Measurements from ENCODE around the gene CRY1.
A peak's percentile ranks its signal among the peaks of the same experiment; 100 is the strongest.

CRY1 gene

DNA sequence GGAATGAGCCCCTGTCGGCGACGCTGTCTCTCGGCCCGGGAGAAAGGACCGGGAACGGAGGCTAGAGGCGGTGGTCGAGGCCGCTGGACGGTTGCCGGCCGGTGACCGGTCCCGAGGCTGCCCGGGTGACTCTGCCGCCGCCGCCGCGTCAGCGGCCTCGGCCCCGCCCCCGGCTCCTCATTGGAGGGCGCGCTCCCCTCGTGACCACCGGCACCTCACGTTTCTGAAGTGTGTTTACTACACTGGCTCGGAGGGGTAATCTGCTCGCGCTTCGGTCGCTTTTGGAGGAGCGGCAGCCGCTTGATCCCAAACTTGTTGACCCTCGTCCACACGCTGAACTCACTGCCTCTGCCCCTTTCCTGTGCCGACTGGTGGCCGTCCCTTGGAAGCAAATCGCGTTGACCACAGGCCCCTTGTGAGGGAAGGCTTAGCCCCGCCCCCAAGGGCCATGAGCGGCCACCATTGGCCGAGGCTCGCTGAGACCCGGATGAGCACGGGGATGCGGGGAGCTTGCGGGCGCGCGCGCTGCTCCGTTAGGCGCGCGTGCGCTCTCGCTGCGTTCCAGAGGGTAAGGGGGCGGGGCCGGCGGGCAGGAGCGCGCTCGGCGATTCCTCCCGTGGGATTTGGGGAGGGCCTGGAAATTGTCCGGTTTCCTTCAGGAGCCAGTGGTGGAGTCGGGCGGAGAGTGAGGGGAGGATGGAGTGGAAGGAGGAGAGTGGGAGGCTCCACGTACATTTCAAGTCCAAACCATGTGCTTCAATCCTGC, at the start of gene CRY1:
Gene CRY1 (minus strand): TSS at position 133 of the 766 bp plus-strand sequence. CDS start 588 bp downstream, outside the sequence.
- DNase-seq = peak; percentile 84 to 99 (median 94)

DNA sequence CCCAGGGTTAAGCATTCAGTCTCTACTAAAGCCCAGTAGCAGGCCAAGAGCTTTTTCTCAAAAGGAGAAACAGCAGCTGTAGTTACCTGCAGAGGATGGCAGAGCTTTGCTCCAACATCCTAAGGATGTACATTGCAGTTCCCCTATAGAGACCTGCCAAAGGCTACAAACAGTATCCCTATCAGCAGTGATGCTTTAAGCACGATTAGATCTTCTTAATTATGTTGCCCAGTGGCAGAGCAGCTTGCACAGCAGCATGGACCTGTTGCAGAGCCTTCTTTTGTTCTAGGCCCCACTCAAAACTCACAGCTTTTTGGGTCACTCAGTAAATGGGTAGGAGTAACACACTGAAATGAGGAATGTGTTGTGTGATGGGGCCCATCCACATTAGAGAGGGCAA, 46.4 kb upstream of the CRY1 start:
- DNase-seq = no peak

DNA sequence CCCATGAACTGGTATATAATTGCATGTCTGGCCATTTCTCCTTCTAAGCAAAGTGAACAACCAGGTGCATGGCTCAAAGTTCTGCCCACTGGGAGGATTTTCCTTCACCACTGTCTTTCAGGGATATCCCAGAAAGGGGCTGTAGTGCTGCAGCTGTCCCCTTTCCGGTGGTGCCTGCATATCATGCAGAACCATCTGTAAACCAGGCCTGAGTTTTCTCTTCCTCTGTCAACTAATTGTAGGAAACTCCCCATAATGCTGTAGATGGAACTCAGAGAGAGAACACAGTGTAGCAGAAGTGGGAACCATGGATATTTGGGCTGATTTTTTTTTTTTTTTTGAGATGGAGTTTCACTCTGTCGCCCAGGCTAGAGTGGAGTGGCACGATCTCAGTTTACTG, 45.6 kb upstream of the CRY1 start:
- no peak for DNase-seq

DNA sequence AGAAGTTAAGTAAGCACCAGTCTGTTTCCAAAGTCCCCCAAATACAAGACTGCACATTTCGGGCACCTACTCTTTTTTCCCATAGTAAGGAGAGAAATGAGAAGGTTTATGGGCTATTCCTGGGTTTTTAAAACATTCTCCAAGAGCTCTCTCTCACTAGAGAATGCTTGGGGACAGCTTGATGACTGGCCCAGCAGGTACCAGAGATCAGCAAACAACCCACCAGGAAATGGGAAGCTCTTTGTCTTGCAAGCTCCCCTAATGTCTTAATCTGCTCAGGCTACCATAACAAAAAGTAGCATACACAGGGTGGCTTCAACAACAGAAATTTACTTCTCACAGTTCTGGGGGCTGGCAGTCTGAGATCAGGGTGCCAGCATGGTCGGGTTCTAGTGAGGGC, 41.8 kb upstream of the CRY1 start:
- no peak for DNase-seq

DNA sequence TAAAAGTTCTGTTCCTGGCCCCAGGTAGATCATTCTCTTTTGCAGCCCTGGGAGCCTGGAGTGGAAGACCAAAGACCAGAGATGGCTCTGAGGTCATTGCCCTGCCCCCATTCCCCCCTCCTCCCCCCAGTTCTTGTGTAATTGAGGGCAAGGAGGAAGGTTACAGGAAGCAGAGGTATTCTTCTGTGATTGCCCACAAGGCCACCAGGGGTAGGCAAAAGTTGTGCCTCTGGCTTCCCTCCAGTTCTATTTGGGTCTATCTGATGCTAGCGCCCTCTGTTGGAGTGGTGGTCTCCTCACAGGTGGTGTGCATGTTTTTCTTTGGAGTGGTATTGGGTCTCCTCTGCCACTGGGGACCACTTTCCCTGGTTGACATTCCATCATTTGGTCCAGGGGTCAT, 41.2 kb upstream of the CRY1 start:
- peak in 5 of 6 experiments; percentile 0 to 23 (median 12) for DNase-seq

DNA sequence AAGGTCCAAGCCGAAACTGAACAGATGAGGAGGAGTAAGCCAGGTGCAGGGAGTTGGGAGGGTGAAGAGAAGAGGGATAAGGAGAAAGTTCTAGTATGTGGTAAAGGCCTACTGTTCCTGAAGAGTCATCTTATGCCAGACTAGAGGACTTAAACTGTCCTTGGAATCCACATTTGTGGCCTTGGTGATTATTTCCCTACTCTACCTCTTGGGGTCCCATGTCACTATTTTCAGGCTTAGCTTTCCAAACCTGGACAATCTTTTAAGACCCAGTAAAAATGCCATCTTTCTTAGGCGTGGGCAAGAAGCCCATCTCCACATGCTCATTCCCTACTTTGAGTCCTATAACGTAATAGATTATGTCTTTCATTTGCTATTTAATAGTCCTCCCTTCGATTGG, 40.1 kb upstream of the CRY1 start:
- no peak for DNase-seq

DNA sequence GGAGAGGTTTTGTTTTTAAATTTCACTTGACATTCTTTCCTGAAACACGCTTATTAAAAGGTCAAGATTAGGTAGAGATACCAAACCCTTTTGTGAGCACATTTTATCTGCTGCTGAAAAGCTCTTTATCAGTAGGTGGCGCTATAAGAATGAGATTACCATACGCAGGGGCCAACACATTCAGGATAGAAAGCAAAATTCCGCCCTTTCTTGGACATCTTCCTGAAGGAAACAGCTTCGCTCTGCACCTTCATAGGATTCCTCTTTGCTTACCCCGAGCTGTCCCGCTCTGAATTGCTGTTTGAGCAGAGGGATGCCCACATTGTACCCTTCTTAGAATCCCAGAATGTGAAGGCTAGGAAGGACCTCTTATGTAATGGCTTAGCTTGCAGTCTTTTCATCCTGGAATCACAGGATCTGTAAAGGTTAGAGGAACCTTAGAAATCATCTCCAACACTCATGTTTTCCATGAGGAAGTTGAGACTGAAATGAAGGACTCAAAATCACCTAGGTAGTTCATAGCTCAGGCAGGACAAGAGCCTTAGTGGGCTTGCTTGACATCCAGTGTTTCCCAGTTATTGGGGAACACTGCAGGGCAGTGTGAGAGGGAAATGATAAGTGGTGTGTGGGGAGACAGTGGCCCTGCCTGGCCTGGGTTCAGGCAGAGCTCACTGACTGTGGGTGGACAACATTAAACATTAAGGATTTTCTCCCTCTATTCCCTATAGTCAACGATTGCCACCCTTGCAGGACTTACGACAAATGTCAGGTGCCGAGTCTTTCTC, 38.7 kb upstream of the CRY1 start:
- DNase-seq = peak in 4 of 6 experiments; percentile 1 to 59 (median 34)

DNA sequence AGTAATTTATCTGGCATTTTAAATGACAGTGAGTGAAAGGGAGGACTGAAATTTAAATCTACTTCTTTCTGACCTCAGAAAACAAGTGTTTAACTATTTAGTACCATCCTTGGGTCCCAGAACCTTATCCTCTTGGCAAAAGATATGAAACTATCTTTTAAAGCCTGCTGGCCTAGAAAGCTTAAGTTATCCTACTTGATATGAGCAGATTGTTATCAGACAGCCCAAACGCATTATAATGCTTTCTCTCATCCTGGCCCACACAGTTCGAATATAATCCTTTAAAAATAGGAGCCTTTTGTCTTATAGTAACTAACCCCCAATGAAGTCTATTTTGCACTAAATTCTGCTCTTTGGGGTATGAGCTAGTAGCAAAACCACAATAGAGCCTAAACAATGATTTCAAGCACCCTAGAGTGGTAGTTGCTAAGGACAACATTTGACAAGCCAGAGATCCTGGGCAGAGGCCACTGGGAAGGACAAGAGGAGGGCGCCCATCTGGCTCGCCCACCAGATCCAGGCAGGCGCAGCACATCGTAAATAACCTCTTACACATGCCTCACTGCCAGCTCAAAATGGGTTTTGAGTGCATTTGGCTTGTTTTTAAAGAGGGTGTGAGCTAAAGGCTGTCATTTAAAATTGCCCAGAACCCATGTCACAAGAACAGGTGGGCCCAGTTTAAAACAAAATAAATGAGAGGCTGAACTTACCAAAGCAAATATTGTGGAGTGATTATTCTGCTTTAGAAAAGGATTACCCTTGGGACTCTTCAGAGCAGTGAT, 37.7 kb upstream of the CRY1 start:
- DNase-seq = no peak

- DNase-seq = no peak
Observed at GRCh38 chr12:107129315-107129930, 36.1 kb upstream of the CRY1 start.

DNA sequence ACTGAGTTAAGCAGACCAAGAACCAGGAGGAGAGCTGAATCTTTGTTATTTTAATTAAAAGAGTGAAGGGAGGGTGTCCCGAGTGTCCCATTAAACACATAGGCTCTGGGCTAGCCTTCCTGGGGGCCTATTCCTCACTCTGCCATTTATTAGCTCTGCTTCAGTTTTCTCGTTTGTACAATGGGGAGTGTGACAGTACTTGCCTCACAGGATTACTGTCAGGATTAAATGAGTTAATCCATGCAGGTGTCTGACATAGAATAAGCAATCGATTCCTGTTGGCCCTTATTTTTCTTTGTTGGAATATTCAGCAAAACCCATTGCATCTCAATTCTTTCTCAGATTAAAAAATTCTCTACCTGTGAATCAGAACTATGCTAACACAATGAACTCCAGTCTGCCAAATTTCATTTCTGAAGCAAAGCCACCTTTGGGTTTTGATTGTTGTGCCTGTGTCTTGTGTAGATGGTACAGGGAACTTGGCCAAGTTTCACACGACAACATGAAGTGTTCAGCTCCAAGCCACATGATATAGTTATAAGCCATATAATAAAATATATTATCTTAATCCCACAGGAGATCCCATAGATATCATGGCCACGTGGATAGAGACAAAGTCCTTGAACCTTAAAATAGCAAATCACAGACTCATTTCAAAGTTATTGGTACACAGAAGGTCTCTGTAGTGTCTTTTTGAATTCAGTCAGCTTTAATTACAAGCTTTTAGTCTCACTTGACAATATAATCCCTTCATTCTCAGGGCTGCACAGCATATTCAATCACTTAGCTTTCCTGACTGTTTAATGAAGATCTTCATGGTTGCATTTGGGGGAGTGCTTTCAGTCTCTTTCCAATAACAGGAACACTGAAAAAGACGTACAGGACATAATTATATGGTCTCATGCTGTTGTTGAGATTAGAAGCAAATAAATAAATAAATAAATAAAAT, 34.4 kb upstream of the CRY1 start:
- DNase-seq = no peak

DNA sequence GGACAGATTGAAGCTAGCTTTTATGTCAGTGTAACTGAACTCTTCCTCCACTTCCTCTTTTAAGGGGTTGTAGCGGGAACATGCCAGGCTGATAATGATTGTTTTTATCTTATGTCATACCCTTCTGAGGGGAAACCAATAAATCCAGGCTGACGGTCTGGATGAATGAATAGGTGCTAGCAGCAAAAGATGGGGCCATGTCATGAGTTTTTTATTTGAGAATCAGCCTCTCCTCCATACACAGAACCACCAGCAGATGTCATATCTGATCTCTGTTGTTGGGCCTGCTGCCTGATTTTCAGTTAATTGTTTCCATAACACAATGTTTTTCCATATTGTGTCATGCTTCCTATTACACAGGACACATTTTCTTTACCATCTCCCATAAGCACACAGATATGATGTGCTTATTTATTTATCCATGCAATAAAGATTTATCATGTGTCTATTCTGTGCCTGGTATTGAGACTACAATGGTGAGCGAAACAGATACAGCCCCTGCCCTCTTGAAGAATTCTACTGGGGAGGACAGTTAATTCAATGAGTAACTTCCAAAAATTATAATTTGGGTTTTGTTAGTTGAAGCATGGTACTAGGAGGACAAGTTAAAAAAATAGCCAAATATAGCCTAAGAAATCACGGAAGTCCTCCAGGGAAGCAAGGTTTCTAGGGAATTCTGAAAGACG, 33.6 kb upstream of the CRY1 start:
- peak in 1 of 6 experiments; percentile 9 for DNase-seq

- no peak for DNase-seq
Observed at GRCh38 chr12:107125833-107126232, 32.5 kb upstream of the CRY1 start.

DNA sequence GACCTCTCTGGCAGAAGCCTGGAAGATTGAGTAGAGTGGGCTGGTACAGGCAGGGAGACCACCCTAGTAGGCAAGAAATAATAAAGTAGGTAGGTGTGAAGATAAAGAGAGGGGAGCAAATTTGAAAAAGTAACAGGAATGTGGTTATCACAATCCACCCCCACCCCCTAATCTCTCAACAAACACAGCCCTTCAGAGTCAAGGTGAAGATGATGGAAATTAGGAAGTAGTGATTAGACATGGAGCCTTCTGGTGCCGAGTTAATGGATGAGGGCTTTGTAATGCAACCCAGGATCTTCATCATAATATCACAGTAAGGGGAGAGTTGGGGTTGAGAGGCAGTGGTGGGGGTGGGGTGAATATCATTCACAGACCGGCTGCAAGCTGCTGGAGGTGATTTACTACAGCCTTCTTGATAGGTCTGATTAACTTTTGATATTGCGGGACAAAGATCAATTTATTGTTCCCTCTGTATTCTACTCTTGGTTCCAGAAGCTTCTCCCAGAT, 29.2 kb upstream of the CRY1 start:
- DNase-seq = no peak

GRCh38 chr12:107119091-107119490, 25.7 kb upstream of the CRY1 start:
- DNase-seq = no peak

GRCh38 chr12:107118624-107119023, 25.3 kb upstream of the CRY1 start:
- no peak for DNase-seq

DNA sequence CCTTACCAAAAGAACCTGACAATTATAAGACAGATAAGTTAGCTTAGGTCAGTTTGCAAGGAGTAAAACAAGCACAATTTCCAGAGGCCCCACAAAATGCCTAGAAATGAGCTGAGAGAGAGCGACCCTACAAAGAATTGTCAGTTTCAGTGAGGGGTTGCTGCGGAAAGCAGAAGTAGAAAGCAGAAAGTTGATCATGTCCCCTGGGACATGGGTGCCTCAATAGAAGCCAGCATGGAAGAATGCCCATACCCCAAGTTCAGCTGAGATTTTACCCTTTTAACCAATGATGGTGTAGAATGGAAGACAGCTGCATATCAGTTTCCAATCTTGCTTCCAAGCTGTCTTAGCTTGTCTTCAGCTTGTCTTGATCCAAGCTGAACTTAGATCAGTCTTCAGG, 21.8 kb upstream of the CRY1 start:
- DNase-seq = no peak

- DNase-seq = no peak
Observed at GRCh38 chr12:107111314-107111713, 18.0 kb upstream of the CRY1 start.

DNA sequence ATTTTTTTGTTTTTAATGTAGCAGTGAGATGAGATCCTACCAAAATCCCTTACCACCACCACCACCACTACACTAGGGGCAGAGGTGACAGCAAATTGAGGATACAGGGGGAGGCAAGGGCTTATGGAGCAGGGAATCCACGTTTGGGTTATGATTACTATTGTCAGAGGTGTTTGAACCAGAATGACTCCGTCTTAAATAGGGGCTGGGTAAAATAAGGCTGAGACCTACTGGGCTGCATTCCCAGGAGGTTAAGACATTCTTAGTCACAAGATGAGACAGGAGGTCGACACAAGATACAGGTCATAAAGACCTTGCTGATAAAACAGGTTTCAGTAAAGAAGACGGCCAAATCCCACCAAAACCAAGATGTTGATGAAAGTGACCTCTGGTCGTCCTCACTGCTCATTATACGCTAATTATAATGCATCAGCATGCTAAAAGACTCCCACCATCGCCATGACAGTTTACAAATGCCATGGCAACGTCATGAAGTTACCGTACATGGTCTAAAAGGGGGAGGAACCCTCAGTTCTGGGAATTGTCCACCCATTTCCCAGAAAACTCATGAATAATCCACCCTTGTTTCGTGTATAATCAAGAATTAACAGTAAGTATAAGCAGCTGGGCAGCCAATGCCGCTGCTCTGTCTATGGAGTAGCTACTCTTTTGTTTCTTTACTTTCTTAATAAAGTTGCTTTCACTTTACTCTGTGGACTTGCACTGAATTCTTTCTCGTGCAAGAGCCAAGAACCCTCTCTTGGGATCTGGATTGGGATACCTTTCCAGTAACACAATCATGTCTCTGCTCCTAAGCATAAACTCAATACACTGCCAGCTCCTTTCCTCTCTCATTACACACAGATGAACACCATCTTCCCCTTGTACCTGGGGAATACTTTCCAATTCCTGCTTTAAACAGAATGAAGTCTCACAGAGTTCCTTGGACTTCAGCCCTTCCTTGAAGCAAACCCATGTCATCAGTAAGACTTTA, 16.7 kb upstream of the CRY1 start:
- DNase-seq = no peak

DNA sequence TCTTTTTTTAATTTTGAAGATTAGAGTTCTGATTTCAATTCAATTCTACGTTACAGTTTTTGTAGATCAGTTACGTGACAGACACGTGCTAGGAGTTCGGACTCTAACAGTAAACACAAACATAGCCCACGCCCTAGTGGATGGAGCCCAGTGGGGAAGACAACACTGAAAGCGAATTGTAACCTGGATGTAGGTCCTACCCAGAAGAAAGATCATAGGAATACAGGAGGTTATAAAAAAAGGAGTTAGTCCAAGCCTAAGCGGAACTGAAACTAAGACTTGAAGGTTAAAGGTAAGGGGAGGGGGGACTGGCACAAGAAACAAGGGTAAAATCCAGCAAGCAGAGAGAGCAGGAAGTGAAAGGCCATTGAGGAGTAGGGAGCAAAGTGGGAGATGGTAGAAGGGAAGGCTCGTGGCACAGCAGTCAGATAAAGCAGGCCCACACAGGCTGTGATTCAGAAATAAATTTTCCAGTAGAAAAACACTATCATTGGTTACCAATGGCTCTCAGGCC, 15.7 kb upstream of the CRY1 start:
- DNase-seq = no peak
